Dendritic cell treated with granulocyte-macrophage colony-stimulating factor and Interleukin-4, amounts not matched to agents 40 ng/mL and 50 ng/mL, for 4 days (primary cell): ENCODE measurements around the gene ENDOD1.
A peak's percentile ranks its signal among the peaks of the same experiment; 100 is the strongest.

Experiments
- H3K27ac Mint-ChIP-seq: one replicate; pipeline ENCODE4 v1.8.0; 2022; ENCODE audit warnings: mild to moderate bottlenecking, mixed read lengths
- H3K27me3 Mint-ChIP-seq: one replicate; pipeline ENCODE4 v1.8.0; 2022; ENCODE audit warnings: mild to moderate bottlenecking, mixed read lengths
- H3K36me3 Mint-ChIP-seq: one replicate; pipeline ENCODE4 v1.8.0; 2022; ENCODE audit warnings: low read depth, mixed read lengths
- H3K4me1 Mint-ChIP-seq: one replicate; pipeline ENCODE4 v1.8.0; 2022; ENCODE audit warnings: low read depth, mixed read lengths
- H3K4me3 Mint-ChIP-seq: one replicate; pipeline ENCODE4 v1.8.0; 2022; ENCODE audit warnings: mild to moderate bottlenecking, moderate library complexity, mixed read lengths
- H3K9me3 Mint-ChIP-seq: one replicate; pipeline ENCODE4 v1.8.0; 2022; ENCODE audit warnings: mixed read lengths
- intact Hi-C: fragments of 100-400 bp; cut with micrococcal nuclease; formaldehyde crosslinking; loops from one replicate; pipeline ENCODE4 v1.15.0; 2022

The ENDOD1 gene

GRCh38 chr11:95067039-95067840 is 22.4 kb upstream of the ENDOD1 start:
- Mint-ChIP-seq H3K4me1 (peaks cover 10% of the 10 kb centered on the region), H3K27ac (peak overlapping the region; percentile 95), H3K9me3 (no peaks in the 10 kb centered on the region), H3K27me3 (peaks cover 2% of the 10 kb centered on the region), H3K36me3 (peaks cover 21% of the 10 kb centered on the region), H3K4me3 (peak overlapping the region; percentile 86)
- intact Hi-C loops: loop anchor here (5.0 kb wide), 1 partner anchor 445 kb away; no protein-coding TSS in a partner anchor

GRCh38 chr11:95067841-95068219 is 21.8 kb upstream of the ENDOD1 start:
- Mint-ChIP-seq H3K4me1 (peaks cover 10% of the 10 kb centered on the region), H3K36me3 (peaks cover 21% of the 10 kb centered on the region), H3K27me3 (no peaks in the 10 kb centered on the region), H3K27ac (peak overlapping the region; percentile 95), H3K4me3 (peak overlapping the region; percentile 86), H3K9me3 (no peaks in the 10 kb centered on the region)
- intact Hi-C loops: loop anchor here (2.0 to 5.0 kb wide), 5 partner anchors 21 to 697 kb away; partner anchors contain the start of genes CWC15, ENDOD1 and KDM4D

GRCh38 chr11:95068549-95068948 is 21.1 kb upstream of the ENDOD1 start:
- H3K4me3 Mint-ChIP-seq: peak overlapping the region; percentile 86
- H3K4me1 Mint-ChIP-seq: peaks cover 10% of the 10 kb centered on the region
- peaks cover 21% of the 10 kb centered on the region for H3K36me3 Mint-ChIP-seq
- intact Hi-C loops: loop anchor here (2.0 to 5.0 kb wide), 5 partner anchors 20 to 696 kb away; partner anchors contain the start of genes CWC15, ENDOD1 and KDM4D
- no peaks in the 10 kb centered on the region for H3K27me3 Mint-ChIP-seq
- H3K9me3 Mint-ChIP-seq: no peaks in the 10 kb centered on the region
- peak overlapping the region; percentile 95 for H3K27ac Mint-ChIP-seq

DNA sequence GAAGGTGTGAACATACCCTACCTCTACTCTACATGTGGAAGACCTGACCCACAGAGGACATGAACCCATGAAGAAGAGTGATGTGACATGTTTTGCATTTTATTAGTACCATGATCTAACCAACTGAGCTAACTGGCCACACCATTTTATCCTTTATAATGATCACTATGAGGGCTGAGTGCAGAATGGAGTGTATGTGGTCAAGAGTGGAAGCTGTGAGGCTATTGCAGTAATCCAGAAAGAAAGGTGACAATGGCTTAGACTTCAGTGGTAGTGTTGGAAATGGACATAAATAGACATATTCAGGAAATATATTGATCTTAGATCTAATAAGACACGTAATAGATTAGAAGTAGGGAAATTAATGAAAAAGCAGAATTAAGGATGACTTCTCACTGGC is 19.2 kb upstream of the ENDOD1 start:
- no peaks in the 10 kb centered on the region for H3K27me3 Mint-ChIP-seq
- H3K4me3 Mint-ChIP-seq: no peak overlapping the region
- peaks cover 10% of the 10 kb centered on the region for H3K4me1 Mint-ChIP-seq
- peaks cover 21% of the 10 kb centered on the region for H3K36me3 Mint-ChIP-seq
- no peaks in the 10 kb centered on the region for H3K9me3 Mint-ChIP-seq
- intact Hi-C loops: loop anchor here (10.0 kb wide), 1 partner anchor 1354 kb away; no protein-coding TSS in a partner anchor
- no peak overlapping the region for H3K27ac Mint-ChIP-seq

GRCh38 chr11:95072948-95073347 is 16.7 kb upstream of the ENDOD1 start:
- no peaks in the 10 kb centered on the region for H3K9me3 Mint-ChIP-seq
- H3K36me3 Mint-ChIP-seq: peaks cover 9% of the 10 kb centered on the region
- intact Hi-C loops: loop anchor here (10.0 kb wide), 1 partner anchor 1352 kb away; no protein-coding TSS in a partner anchor
- H3K4me3 Mint-ChIP-seq: no peak overlapping the region
- H3K27me3 Mint-ChIP-seq: peaks cover under 1% of the 10 kb centered on the region
- no peak overlapping the region for H3K27ac Mint-ChIP-seq
- peaks cover 18% of the 10 kb centered on the region for H3K4me1 Mint-ChIP-seq

DNA sequence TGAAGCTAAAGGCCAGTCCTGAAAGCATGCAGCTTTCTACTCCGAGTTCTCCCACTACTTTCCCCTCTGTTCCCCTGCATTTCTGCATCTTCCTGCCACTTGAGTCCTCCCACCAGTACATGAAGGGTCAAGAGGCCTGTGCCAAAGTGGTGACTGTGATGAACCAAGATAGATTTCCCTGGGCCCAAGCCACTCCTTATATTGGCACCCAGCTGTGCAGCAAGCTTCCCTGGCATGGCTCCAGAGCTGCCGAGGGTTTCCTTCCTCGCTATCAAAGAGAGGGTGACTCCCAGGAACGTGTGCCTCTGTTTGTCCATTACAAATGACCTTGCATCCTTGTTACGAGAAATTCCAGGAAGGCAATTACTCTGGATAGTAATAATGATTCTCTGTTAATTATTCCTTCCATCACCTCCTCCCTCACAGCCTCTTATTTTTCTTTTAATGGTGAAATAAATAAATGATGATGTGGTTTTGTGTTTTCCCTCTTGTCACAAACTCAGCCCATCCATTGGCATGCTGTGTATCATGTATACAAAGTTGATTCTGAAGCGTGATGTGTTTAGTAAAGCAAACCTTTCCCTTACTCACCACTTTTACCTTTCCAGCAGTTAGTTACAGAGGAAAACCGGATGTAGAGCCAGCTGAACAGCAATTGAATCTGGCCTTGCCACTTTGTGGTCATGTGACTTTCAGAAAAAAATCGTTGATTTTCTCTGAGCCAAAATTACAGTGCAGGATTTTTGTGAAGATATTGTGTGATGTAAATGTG is 14.7 kb upstream of the ENDOD1 start:
- intact Hi-C loops: loop anchor here (10.0 kb wide), 1 partner anchor 1350 kb away; no protein-coding TSS in a partner anchor
- Mint-ChIP-seq H3K27ac (no peak overlapping the region), H3K36me3 (peaks cover 7% of the 10 kb centered on the region), H3K4me1 (peaks cover 13% of the 10 kb centered on the region), H3K9me3 (no peaks in the 10 kb centered on the region), H3K27me3 (peaks cover 11% of the 10 kb centered on the region), H3K4me3 (no peak overlapping the region)

DNA sequence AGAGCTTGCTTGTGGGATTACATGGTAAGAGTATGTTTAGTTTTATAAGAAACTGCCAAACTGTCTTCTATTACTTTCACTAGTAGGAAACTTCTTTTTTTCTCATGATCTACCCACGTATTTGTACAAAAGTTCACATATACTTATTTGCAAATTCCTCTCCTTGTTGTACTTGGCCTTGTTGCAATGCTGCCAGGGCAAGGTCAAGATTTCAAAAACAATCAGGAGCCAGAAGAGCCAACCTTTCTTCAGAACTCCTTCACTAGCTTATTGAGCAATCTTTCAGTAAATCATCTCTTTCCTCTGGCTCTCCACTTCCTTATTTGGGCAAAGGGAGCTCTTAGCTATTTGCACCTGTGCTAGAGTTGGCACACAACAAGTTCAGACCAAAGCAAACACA is 13.2 kb upstream of the ENDOD1 start:
- intact Hi-C loops: loop anchor here (10.0 kb wide), 1 partner anchor 1348 kb away; no protein-coding TSS in a partner anchor
- H3K36me3 Mint-ChIP-seq: no peaks in the 10 kb centered on the region
- no peaks in the 10 kb centered on the region for H3K9me3 Mint-ChIP-seq
- peaks cover 11% of the 10 kb centered on the region for H3K27me3 Mint-ChIP-seq
- peaks cover 8% of the 10 kb centered on the region for H3K4me1 Mint-ChIP-seq
- H3K27ac Mint-ChIP-seq: no peak overlapping the region
- H3K4me3 Mint-ChIP-seq: no peak overlapping the region

GRCh38 chr11:95076981-95077380 is 12.7 kb upstream of the ENDOD1 start:
- intact Hi-C loops: loop anchor here (10.0 kb wide), 1 partner anchor 1348 kb away; no protein-coding TSS in a partner anchor
- H3K4me3 Mint-ChIP-seq: no peak overlapping the region

DNA sequence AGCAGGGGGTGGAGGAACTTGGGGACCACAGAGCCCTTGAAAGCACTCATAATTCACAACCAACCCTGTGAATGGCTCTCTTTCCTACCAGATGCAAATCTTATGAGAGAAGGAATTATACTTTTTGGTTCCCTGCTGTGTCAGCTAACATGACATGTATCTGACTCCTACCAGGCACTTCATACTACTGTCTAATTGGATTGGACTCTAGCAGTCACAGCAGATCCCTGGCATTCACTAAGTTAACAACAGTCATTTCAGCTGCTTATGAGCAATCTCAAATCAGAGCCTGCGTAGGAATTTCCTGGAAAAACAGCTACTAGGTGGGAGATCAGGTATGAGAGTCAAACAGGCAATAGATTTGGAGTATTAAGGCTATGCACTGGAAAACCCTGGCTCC is 11.1 kb upstream of the ENDOD1 start:
- H3K9me3 Mint-ChIP-seq: no peaks in the 10 kb centered on the region
- H3K27me3 Mint-ChIP-seq: peaks cover 13% of the 10 kb centered on the region
- no peaks in the 10 kb centered on the region for H3K36me3 Mint-ChIP-seq
- peaks cover 8% of the 10 kb centered on the region for H3K4me1 Mint-ChIP-seq
- no peak overlapping the region for H3K27ac Mint-ChIP-seq
- intact Hi-C loops: loop anchor here (10.0 kb wide), 1 partner anchor 1346 kb away; no protein-coding TSS in a partner anchor
- no peak overlapping the region for H3K4me3 Mint-ChIP-seq

More at GRCh38 chr11:95076981-95077380, 12.7 kb upstream of the ENDOD1 start:
- H3K27me3 Mint-ChIP-seq: peaks cover 11% of the 10 kb centered on the region
- H3K9me3 Mint-ChIP-seq: no peaks in the 10 kb centered on the region
- H3K4me1 Mint-ChIP-seq: peaks cover 8% of the 10 kb centered on the region
- no peak overlapping the region for H3K27ac Mint-ChIP-seq
- H3K36me3 Mint-ChIP-seq: no peaks in the 10 kb centered on the region

DNA sequence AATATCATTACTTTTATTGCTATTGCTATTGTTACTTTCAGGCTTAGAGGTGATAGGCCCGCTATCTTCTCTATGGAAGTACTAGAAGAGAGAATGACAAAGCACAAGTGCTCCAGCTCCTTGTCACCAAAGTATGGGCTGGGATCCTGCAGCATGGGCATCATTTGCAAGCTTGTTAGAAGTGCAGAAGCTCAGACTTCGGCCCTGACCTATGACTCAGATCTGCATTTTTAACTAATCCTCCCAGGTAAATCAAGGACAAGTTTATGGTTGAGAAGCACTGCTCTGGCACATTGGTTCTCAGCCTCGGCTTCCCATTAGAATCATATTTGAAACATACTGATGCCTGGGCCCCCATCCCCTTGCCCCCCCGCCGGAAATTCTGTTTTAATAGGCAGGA is 8.6 kb upstream of the ENDOD1 start:
- Mint-ChIP-seq H3K27ac (no peak overlapping the region), H3K36me3 (no peaks in the 10 kb centered on the region), H3K9me3 (no peaks in the 10 kb centered on the region), H3K4me1 (peaks cover 7% of the 10 kb centered on the region), H3K27me3 (peaks cover 13% of the 10 kb centered on the region), H3K4me3 (no peak overlapping the region)
- intact Hi-C loops: no loop called here

- no peaks in the 10 kb centered on the region for H3K36me3 Mint-ChIP-seq
- intact Hi-C loops: no loop called here
These were observed 8.2 kb upstream of the ENDOD1 start for GRCh38 chr11:95081412-95081811.

GRCh38 chr11:95082576-95083001 is 7.1 kb upstream of the ENDOD1 start:
- Mint-ChIP-seq H3K36me3 (no peaks in the 10 kb centered on the region), H3K4me1 (no peaks in the 10 kb centered on the region), H3K27ac (no peak overlapping the region), H3K27me3 (peaks cover 13% of the 10 kb centered on the region), H3K9me3 (no peaks in the 10 kb centered on the region), H3K4me3 (no peak overlapping the region)
- intact Hi-C loops: no loop called here

More at GRCh38 chr11:95081412-95081811, 8.2 kb upstream of the ENDOD1 start:
- Mint-ChIP-seq H3K4me1 (peaks cover 3% of the 10 kb centered on the region), H3K27me3 (peaks cover 13% of the 10 kb centered on the region), H3K4me3 (no peak overlapping the region), H3K27ac (no peak overlapping the region), H3K9me3 (no peaks in the 10 kb centered on the region)

DNA sequence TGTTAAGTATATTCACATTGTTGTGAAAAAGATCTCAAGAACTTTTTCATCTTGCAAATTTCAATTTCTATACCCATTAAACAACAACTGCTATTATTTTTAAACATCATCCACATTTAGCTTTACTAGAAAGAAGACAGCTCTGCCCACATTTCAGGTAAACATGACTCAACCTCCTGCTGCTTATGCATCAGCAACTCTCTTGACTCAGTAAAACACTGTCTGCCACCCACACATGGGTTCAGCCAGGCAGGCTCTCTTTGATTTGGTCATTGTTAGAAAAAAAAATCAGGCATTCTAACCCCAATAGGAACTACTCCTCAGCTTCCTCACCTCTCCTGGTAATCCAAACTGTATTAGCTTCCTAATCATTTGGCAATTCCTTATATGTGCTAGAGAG is 5.1 kb upstream of the ENDOD1 start:
- Mint-ChIP-seq H3K27me3 (peaks cover 7% of the 10 kb centered on the region), H3K36me3 (no peaks in the 10 kb centered on the region), H3K4me3 (no peak overlapping the region), H3K9me3 (no peaks in the 10 kb centered on the region), H3K27ac (no peak overlapping the region), H3K4me1 (peaks cover 11% of the 10 kb centered on the region)
- intact Hi-C loops: no loop called here
